Gastrocnemius medialis (tissue), 4 donors: ENCODE measurements around the gene SPINT1. TPM values are rescaled to one million over a fixed set of nuclear protein-coding genes. Genes with fewer than 3 reads are reported as not detected.

ENCODE experiments used
- ATAC-seq, 2 donors: fragments of 150-250 bp; one replicate each; pipeline ENCODE4 v1.9.1; 2016
- DNase-seq, 2 donors: peaks; one replicate each; pipeline ENCODE4 v3.0.0-alpha.2; 2019
- H3K27ac ChIP-seq, 4 donors: fragments of 200-600 bp; sonication (generic); 1 replicate in 1 of 4; 2 replicates in 3 of 4; pipeline ENCODE4 v1.5.1; 2016 to 2018; ENCODE audit warnings: mild to moderate bottlenecking in 2 of 4, moderate library complexity in 1 of 4
- H3K27me3 ChIP-seq, 3 donors: fragments of 200-600 bp; sonication (generic) in 2 of 3; 1 replicate in 1 of 3; 2 replicates in 2 of 3; pipeline versions ENCODE4 v1.5.1 to v1.6.0; 2016 to 2019; ENCODE audit warnings: mild to moderate bottlenecking in 1 of 3, moderate library complexity in 1 of 3
- H3K36me3 ChIP-seq, 2 donors: fragments of 200-600 bp; sonication (generic) in 1 of 2; one replicate each; pipeline ENCODE4 v1.5.1; 2017 to 2018
- H3K4me1 ChIP-seq, 2 donors: fragments of 200-600 bp; sonication (generic) in 1 of 2; one replicate each; pipeline ENCODE4 v1.5.1; 2016 to 2017; ENCODE audit warnings: mild to moderate bottlenecking in 2 of 2
- H3K4me3 ChIP-seq, 4 donors: fragments of 200-600 bp; sonication (generic) in 3 of 4; 1 replicate in 1 of 4; 2 replicates in 3 of 4; pipeline ENCODE4 v1.5.1; 2016 to 2019; ENCODE audit warnings: mild to moderate bottlenecking in 2 of 4
- H3K9me3 ChIP-seq, 3 donors: fragments of 200-600 bp; sonication (generic) in 2 of 3; 1 replicate in 1 of 3; 2 replicates in 2 of 3; pipeline ENCODE4 v1.5.1; 2016 to 2019
- POLR2A ChIP-seq, 2 donors: fragments of 450-650 bp; IDR thresholded peaks; one replicate each; pipeline ENCODE4 v1.6.1; 2017; ENCODE audit warnings: antibody characterized with exemption in 2 of 2, mild to moderate bottlenecking in 2 of 2, moderate library complexity in 2 of 2
- in situ Hi-C, 4 donors: fragments of 200-750 bp; cut with MboI; loops; one replicate each; pipeline versions ENCODE4 v1.15.0 to v1.8.0; 2017; ENCODE audit warnings: low sequenced_read_pairs in 4 of 4
- intact Hi-C: fragments of 100-400 bp; cut with DNase I; formaldehyde crosslinking; loops from one replicate; pipeline ENCODE4 v1.15.1; 2023; ENCODE audit warnings: low total_unique reads
- total RNA-seq, 4 donors: library from RNA; depleted of rRNA; stranded (reverse); fragments of >200 nt; gene quantifications; one replicate each; pipeline versions ENCODE4 v1.1.0 to v1.2.3, GENCODE V29; 2016
- TF ChIP-seq, protein P1 (sequence below), 5 experiments: fragments of 450-650 bp in 3 of 5; fragments of 200-600 bp in 2 of 5; sonication (generic) in 2 of 5; IDR thresholded peaks in 4 of 5; conservative IDR thresholded peaks in 1 of 5; 1 replicate in 4 of 5; 2 replicates in 1 of 5; pipeline ENCODE4 v1.5.1; 2016 to 2019; ENCODE audit warnings: antibody characterized with exemption in 5 of 5, mild to moderate bottlenecking in 3 of 5, moderate library complexity in 3 of 5

Gene SPINT1
- total RNA-seq, 4 donors from 2014 or later = 0.42 to 5.0 (median 1.0) TPM; not detected in 1

GRCh38 chr15:40899536-40900207, 55.8 kb downstream of the SPINT1 start:
- Histone ChIP-seq H3K9me3 (no peaks in the 10 kb centered on the region), H3K4me3 (no peak overlapping the region), H3K27ac (no peak overlapping the region), H3K27me3 (no peaks in the 10 kb centered on the region), H3K4me1 (peaks cover 19 to 20% of the 10 kb centered on the region in 2 donors), H3K36me3 (peaks cover 0 to 58% of the 10 kb centered on the region in 2 donors)
- no peak for DNase-seq
- intact Hi-C loops = loop anchor here (10.0 kb wide), 1 partner anchor 95 kb away; the partner anchor contains the start of genes DNAJC17 and ZFYVE19
- ATAC-seq = no peak
- in situ Hi-C loops = loop anchor here (5.0 to 25.0 kb wide), 7 partner anchors 125 to 387 kb away; partner anchors contain the start of genes KNL1 (in 2 of the 4), INO80 (in 1 of the 4) and RAD51 (in 1 of the 4)
- no peak for TF ChIP-seq POLR2A (IDR thresholded peaks at IDR 0.05)
- TF ChIP-seq, protein P1, sequence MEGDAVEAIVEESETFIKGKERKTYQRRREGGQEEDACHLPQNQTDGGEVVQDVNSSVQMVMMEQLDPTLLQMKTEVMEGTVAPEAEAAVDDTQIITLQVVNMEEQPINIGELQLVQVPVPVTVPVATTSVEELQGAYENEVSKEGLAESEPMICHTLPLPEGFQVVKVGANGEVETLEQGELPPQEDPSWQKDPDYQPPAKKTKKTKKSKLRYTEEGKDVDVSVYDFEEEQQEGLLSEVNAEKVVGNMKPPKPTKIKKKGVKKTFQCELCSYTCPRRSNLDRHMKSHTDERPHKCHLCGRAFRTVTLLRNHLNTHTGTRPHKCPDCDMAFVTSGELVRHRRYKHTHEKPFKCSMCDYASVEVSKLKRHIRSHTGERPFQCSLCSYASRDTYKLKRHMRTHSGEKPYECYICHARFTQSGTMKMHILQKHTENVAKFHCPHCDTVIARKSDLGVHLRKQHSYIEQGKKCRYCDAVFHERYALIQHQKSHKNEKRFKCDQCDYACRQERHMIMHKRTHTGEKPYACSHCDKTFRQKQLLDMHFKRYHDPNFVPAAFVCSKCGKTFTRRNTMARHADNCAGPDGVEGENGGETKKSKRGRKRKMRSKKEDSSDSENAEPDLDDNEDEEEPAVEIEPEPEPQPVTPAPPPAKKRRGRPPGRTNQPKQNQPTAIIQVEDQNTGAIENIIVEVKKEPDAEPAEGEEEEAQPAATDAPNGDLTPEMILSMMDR (IDR thresholded peaks at IDR 0.05 in 4 of 5, conservative IDR thresholded peaks at IDR 0.05 in 1 of 5) = no peak

DNA sequence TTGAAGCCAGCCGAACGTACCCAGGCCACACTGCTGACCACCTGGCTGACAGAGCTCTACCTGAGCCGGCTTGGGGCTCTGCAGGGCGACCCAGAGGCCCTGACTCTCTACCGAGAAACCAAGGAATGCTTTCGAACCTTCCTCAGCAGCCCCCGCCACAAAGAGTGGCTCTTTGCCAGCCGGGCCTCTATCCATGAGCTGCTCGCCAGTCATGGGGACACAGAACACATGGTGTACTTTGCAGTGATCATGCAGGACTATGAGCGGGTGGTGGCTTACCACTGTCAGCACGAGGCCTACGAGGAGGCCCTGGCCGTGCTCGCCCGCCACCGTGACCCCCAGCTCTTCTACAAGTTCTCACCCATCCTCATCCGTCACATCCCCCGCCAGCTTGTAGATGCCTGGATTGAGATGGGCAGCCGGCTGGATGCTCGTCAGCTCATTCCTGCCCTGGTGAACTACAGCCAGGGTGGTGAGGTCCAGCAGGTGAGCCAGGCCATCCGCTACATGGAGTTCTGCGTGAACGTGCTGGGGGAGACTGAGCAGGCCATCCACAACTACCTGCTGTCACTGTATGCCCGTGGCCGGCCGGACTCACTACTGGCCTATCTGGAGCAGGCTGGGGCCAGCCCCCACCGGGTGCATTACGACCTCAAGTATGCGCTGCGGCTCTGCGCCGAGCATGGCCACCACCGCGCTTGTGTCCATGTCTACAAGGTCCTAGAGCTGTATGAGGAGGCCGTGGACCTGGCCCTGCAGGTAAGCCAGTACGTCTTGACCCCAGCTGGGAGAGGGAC, 56.6 kb downstream of the SPINT1 start:
- no peaks in the 10 kb centered on the region for H3K9me3 ChIP-seq
- peaks cover 0 to 58% of the 10 kb centered on the region in 2 donors for H3K36me3 ChIP-seq
- H3K4me3 ChIP-seq = no peak overlapping the region
- no peak for ATAC-seq
- TF ChIP-seq, protein P1 (IDR thresholded peaks at IDR 0.05 in 4 of 5, conservative IDR thresholded peaks at IDR 0.05 in 1 of 5) = no peak
- TF ChIP-seq POLR2A (IDR thresholded peaks at IDR 0.05) = no peak
- H3K4me1 ChIP-seq = peaks cover 12 to 13% of the 10 kb centered on the region in 2 donors
- intact Hi-C loops = no loop called here
- no peaks in the 10 kb centered on the region for H3K27me3 ChIP-seq
- no peak overlapping the region for H3K27ac ChIP-seq
- in situ Hi-C loops = loop anchor here (5.0 to 10.0 kb wide), 4 partner anchors 124 to 287 kb away; partner anchors contain the start of gene INO80 (in 1 of the 4)
- no peak for DNase-seq

DNA sequence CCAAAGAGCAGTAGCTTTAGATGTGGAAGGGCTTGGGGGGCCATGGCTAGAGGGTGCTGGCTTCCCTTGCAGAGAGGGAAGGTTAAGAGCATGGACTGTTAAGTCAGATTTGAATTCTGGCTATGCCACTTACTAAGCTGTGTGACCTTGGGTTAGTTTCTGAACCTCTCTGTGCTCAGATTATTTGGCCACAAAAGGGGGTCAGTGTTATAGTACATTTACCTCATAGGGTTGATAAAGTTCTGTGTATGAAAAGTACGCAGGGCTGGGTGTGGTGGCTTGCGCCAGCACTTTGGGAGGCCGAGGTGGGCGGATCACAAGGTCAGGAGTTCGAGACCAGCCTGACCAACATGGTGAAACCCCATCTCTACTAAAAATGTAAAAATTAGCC, 57.2 kb downstream of the SPINT1 start:
- Histone ChIP-seq H3K9me3 (no peaks in the 10 kb centered on the region), H3K4me3 (no peak overlapping the region), H3K36me3 (peaks cover 0 to 58% of the 10 kb centered on the region in 2 donors), H3K27me3 (no peaks in the 10 kb centered on the region), H3K4me1 (peaks cover 10 to 14% of the 10 kb centered on the region in 2 donors), H3K27ac (no peak overlapping the region)
- in situ Hi-C loops (loop anchor here (5.0 to 10.0 kb wide), 4 partner anchors 124 to 286 kb away; partner anchors contain the start of gene INO80 (in 1 of the 4)), intact Hi-C loops (no loop called here)
- ATAC-seq (no peak), DNase-seq (no peak)
- TF ChIP-seq POLR2A (IDR thresholded peaks at IDR 0.05) = no peak
- TF ChIP-seq, protein P1 (IDR thresholded peaks at IDR 0.05 in 4 of 5, conservative IDR thresholded peaks at IDR 0.05 in 1 of 5) = no peak

DNA sequence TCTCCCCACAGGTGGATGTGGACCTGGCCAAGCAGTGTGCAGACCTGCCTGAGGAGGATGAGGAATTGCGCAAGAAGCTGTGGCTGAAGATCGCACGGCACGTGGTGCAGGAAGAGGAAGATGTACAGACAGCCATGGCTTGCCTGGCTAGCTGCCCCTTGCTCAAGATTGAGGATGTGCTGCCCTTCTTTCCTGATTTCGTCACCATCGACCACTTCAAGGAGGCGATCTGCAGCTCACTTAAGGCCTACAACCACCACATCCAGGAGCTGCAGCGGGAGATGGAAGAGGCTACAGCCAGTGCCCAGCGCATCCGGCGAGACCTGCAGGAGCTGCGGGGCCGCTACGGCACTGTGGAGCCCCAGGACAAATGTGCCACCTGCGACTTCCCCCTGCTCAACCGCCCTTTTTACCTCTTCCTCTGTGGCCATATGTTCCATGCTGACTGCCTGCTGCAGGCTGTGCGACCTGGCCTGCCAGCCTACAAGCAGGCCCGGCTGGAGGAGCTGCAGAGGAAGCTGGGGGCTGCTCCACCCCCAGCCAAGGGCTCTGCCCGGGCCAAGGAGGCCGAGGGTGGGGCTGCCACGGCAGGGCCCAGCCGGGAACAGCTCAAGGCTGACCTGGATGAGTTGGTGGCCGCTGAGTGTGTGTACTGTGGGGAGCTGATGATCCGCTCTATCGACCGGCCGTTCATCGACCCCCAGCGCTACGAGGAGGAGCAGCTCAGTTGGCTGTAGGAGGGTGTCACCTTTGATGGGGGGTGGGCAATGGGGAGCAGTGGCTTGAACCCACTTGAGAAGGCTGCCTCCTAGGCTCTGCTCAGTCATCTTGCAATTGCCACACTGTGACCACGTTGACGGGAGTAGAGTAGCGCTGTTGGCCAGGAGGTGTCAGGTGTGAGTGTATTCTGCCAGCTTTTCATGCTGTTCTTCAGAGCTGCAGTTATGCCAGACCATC, 59.0 kb downstream of the SPINT1 start:
- no peak for TF ChIP-seq POLR2A (IDR thresholded peaks at IDR 0.05)
- TF ChIP-seq, protein P1 (IDR thresholded peaks at IDR 0.05 in 4 of 5, conservative IDR thresholded peaks at IDR 0.05 in 1 of 5) = no peak
- Histone ChIP-seq H3K36me3 (peaks cover 0 to 48% of the 10 kb centered on the region in 2 donors), H3K9me3 (no peaks in the 10 kb centered on the region), H3K27ac (peak overlapping the region in 1 of 4 donors; percentile 94), H3K4me3 (no peak overlapping the region), H3K4me1 (peaks cover 21 to 27% of the 10 kb centered on the region in 2 donors), H3K27me3 (no peaks in the 10 kb centered on the region)
- no peak for ATAC-seq
- intact Hi-C loops (no loop called here), in situ Hi-C loops (loop anchor here (5.0 to 10.0 kb wide), 4 partner anchors 122 to 284 kb away; partner anchors contain the start of gene INO80 (in 1 of the 4))
- DNase-seq = no peak
